ENCODE data around the gene LASP1. TPM values are rescaled to one million over a fixed set of nuclear protein-coding genes. Genes with fewer than 3 reads are reported as not detected.

LASP1 gene
- polyA plus RNA-seq, 1 of the 3 experiments (the other 2 are of a cell fraction), result 102 TPM

DNA sequence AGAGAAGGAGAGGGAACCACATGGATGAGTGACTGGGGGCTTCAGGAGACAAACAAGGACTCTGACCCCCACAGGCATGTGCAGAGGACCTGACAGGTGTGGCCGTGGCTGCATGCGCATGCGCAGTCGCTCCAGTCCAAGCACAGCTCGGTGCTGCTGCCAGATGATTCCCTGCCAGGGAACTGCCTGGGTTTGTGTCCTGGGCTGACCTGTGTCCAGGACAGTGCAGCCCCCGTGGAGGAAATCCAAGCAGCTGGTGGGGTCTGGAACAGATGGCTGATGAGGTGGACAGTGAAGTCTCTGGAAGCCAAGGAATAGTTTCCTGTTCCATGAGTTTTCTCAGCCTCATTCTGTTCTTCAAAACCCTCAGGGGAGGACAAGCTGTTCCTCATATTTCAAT lies 27.3 kb downstream of the LASP1 start:
- Histone ChIP-seq H3K27ac (ENCODE audit: low read depth in 2 of 2, low read length in 1 of 2) (peak overlapping the region in 1 of 2 experiments; percentile 25; a peak in 2 of 4 replicates), H3K36me3 (replicated peaks in 1 of 2; ENCODE audit: control insufficient read depth in 1 of 2, insufficient read depth in 2 of 2, low read length in 1 of 2) (peaks cover 32 to 44% of the 10 kb centered on the region in 2 experiments), H3K4me2 (no peak overlapping the region), H3K9ac (no peak overlapping the region), H3F3A (replicated peaks; ENCODE audit: insufficient read depth) (peaks cover 41% of the 10 kb centered on the region), H3K27me3 (ENCODE audit: insufficient read depth) (no peaks in the 10 kb centered on the region), H3K4me1 (ENCODE audit: control insufficient read depth in 1 of 2, insufficient read depth in 2 of 2, low read depth in 1 of 2, low read length in 1 of 2) (peaks cover 11 to 39% of the 10 kb centered on the region in 2 experiments; a peak in 1 of 4 replicates), H3K9me2 (no peaks in the 10 kb centered on the region), H3K9me3 (no peaks in the 10 kb centered on the region), H3K79me2 (ENCODE audit: insufficient read depth) (peaks cover 75% of the 10 kb centered on the region), H4K20me1 (ENCODE audit: insufficient read depth) (peaks cover 81% of the 10 kb centered on the region), H2AFZ (ENCODE audit: low read depth) (no peak overlapping the region), H3K4me3 (ENCODE audit: low read depth in 2 of 2, low read length in 1 of 2) (no peak overlapping the region)
- no peak for DNase-seq
- ChIA-PET POLR2A (no interaction called here), CTCF (interaction anchor here (0.6 to 0.7 kb wide), 2 partner anchors 26 to 86 kb away, joined by 3 read pairs; no protein-coding TSS in a partner anchor)
- 50% methylated on average over 1 of the region's 6 CpGs for WGBS (ENCODE audit: low lambda C conversion rate)
- TF ChIP-seq FOSL2 (IDR thresholded peaks at IDR 0.05; ENCODE audit: borderline replicate concordance, low read depth), result no peak

DNA sequence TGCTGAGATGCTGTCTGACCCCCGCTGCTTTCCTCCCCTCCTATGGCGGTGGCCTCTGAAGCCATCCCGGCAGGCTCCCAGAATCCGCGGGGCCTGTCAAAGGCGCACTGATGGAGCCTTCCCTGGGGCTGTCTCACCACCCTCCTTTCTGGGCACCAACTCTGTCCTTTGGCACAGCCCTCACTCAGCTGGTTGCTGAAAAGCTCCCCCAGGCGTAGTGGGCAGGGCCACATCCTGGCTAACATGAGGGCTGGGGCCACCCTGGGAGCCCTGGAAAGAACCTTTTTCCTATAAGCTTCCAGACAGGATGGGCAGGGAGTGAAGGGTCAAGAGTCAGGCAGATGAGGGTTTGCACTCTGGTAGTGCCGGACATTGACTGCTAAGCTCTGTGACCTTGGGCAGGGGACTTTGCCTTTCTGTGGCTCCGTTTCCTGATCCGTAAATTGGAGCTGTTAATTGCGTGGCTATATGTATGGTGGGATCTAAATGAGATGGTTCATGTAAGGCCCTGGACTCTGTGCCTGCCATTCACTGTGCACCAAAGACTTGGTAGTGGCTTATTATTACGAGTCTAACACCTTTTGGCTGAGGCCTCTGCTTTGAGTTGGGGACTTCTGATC lies 27.9 kb downstream of the LASP1 start:
- TF ChIP-seq, protein P1, sequence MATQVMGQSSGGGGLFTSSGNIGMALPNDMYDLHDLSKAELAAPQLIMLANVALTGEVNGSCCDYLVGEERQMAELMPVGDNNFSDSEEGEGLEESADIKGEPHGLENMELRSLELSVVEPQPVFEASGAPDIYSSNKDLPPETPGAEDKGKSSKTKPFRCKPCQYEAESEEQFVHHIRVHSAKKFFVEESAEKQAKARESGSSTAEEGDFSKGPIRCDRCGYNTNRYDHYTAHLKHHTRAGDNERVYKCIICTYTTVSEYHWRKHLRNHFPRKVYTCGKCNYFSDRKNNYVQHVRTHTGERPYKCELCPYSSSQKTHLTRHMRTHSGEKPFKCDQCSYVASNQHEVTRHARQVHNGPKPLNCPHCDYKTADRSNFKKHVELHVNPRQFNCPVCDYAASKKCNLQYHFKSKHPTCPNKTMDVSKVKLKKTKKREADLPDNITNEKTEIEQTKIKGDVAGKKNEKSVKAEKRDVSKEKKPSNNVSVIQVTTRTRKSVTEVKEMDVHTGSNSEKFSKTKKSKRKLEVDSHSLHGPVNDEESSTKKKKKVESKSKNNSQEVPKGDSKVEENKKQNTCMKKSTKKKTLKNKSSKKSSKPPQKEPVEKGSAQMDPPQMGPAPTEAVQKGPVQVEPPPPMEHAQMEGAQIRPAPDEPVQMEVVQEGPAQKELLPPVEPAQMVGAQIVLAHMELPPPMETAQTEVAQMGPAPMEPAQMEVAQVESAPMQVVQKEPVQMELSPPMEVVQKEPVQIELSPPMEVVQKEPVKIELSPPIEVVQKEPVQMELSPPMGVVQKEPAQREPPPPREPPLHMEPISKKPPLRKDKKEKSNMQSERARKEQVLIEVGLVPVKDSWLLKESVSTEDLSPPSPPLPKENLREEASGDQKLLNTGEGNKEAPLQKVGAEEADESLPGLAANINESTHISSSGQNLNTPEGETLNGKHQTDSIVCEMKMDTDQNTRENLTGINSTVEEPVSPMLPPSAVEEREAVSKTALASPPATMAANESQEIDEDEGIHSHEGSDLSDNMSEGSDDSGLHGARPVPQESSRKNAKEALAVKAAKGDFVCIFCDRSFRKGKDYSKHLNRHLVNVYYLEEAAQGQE (IDR thresholded peaks at IDR 0.05; ENCODE audit: low read depth, low read length), result no peak
- TF ChIP-seq NRF1 (IDR thresholded peaks at IDR 0.05; ENCODE audit: low read depth, low read length) (no peak), SIN3A (IDR thresholded peaks at IDR 0.05; ENCODE audit: borderline replicate concordance, low read depth, low read length) (no peak), USF2 (IDR thresholded peaks at IDR 0.05; ENCODE audit: borderline replicate concordance, low read depth, low read length) (no peak)
- POLR2A ChIA-PET, result no interaction called here
- H3K79me2 ChIP-seq (ENCODE audit: insufficient read depth), result peaks cover 76% of the 10 kb centered on the region
- H3K4me2 ChIP-seq, result no peak overlapping the region
- H3K9ac ChIP-seq, result no peak overlapping the region
- H3K9me2 ChIP-seq, result no peaks in the 10 kb centered on the region
- H3K4me3 ChIP-seq (ENCODE audit: low read depth in 2 of 2, low read length in 1 of 2), result no peak overlapping the region
- WGBS (ENCODE audit: low lambda C conversion rate), result 85% methylated on average over 8 of the region's 12 CpGs
- peaks cover 41% of the 10 kb centered on the region for H3F3A ChIP-seq (replicated peaks; ENCODE audit: insufficient read depth)
- H2AFZ ChIP-seq (ENCODE audit: low read depth), result no peak overlapping the region
- CTCF ChIA-PET, result interaction anchor here (0.7 to 1.3 kb wide), 3 partner anchors 17 to 277 kb away, joined by 3 read pairs; no protein-coding TSS in a partner anchor
- peaks cover 80% of the 10 kb centered on the region for H4K20me1 ChIP-seq (ENCODE audit: insufficient read depth)
- H3K9me3 ChIP-seq, result no peaks in the 10 kb centered on the region
- H3K4me1 ChIP-seq (ENCODE audit: control insufficient read depth in 1 of 2, insufficient read depth in 2 of 2, low read depth in 1 of 2, low read length in 1 of 2), result peaks cover 11 to 39% of the 10 kb centered on the region in 2 experiments; a peak in 1 of 4 replicates
- H3K27ac ChIP-seq (ENCODE audit: low read depth in 2 of 2, low read length in 1 of 2), result peak overlapping the region in 1 of 2 experiments; percentile 18; a peak in 1 of 4 replicates
- DNase-seq, result no peak
- H3K36me3 ChIP-seq (replicated peaks in 1 of 2; ENCODE audit: control insufficient read depth in 1 of 2, insufficient read depth in 2 of 2, low read length in 1 of 2), result peaks cover 36 to 38% of the 10 kb centered on the region in 2 experiments
- H3K27me3 ChIP-seq (ENCODE audit: insufficient read depth), result no peaks in the 10 kb centered on the region

Measured in SK-N-SH (cell line).